ENCODE measurements around the gene SLC43A3. TPM values are rescaled to one million over a fixed set of nuclear protein-coding genes. Genes with fewer than 3 reads are reported as not detected.
A peak's percentile ranks its signal among the peaks of the same experiment; 100 is the strongest.

Gene SLC43A3
- polyA plus RNA-seq, 1 donor, result 27.2 TPM

DNA sequence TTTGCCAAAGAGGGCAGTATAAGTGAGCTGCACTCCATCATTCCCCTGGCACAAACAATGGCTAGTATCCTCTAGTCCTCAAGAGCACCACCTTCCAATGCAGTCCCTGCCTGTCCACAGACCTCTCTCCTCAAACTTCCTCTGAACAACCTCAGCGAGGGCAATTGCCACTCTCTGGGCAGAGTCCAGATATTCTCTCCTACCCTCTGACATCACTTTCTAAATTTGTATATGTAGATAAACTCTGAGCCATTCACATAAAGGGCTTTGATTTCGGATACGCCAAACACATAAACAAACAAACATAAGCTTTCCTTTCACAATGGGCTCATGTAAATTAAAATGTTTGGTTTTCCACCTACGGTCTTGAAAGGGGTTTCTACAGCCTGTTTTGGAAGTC is 3.0 kb upstream of the SLC43A3 start:
- no peak for DNase-seq

GRCh38 chr11:57428643-57429042 is 1.7 kb upstream of the SLC43A3 start:
- no peak for DNase-seq

DNA sequence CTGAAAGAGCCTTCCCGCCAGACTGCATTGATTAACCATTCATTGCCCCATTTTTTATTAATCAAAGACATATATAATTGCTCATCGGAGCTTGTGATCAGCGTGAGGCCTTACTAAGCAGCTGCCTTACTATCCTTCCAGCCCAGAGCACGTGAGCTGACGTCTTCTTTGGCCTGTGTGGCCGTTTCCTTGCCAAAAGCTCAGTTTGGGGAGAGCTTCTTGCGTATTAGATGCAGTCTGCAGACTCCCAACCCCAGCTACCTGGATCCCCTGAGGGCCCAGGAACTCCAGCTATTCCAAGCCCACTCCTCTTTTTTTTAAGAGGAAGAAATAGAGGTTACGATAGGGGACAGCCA is 784 bp upstream of the SLC43A3 start:
- DNase-seq, result no peak

DNA sequence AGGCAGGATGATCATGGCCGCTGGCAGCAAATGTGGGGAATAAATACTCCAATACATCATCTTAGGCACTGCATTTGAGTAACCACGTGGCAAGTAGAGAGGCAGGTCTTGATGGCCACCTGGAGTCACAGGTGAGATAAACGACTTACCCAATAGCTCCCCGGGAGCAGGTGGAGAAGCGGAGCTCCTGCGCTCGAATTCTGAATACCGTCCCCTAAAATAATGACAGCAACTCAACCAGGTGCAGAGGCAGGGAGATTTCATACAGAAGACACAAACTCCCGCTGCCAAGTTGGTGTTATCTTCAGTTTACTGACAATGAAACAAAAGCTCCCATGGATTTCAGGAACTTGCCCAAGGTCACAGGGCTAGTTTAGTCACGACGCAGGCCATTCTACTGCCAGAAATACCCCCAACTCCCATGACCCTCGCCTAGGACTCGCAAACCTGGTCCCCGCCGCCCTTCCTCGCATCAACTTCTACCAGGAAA is 437 bp downstream of the SLC43A3 start:
- peak; percentile 8 for DNase-seq

DNA sequence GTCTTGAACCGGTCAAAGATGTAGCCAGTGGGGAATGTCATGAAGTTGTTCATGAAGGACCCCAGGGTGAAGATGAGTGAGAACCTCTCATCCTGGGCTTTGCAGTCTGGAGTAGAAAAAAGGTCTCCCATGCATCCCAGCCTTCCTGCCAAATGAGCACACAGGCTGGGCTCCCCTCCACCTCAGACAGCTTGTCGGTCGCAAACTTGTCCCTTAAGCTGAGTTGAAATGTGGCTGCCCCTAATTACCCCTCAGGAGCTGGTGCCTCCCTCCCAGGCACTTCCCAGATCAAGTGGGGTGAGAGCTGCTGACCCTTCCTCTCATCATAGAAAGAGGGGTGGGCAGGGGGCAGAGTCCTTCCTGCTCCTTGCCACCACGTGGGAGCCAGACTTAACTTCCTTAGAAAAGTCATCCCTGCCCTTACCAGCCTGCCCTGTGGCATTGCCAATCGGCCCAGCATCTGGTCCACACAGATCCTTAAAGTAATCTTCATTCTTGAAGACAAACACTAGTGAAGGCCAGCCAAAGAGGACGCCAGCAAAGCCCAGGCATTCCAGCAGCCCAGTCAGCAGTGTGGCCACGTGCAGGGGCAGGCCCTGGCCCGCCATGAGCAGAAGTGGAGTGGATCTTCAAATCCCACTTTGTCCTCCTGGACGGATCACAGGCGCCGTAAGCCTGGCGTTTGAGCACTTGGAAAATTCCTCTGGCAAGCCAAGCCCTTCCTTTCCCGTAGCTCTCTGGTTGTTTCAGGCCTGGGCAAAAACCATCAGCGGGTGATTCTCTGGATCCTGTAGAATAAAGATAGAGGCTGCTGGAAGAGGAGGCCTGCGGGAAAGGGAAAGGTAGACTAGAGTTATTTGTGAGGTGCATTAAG is 1.1 kb downstream of the SLC43A3 start:
- no peak for DNase-seq

- peak; percentile 12 for DNase-seq
Observed at GRCh38 chr11:57424792-57425564, 1.9 kb downstream of the SLC43A3 start.

DNA sequence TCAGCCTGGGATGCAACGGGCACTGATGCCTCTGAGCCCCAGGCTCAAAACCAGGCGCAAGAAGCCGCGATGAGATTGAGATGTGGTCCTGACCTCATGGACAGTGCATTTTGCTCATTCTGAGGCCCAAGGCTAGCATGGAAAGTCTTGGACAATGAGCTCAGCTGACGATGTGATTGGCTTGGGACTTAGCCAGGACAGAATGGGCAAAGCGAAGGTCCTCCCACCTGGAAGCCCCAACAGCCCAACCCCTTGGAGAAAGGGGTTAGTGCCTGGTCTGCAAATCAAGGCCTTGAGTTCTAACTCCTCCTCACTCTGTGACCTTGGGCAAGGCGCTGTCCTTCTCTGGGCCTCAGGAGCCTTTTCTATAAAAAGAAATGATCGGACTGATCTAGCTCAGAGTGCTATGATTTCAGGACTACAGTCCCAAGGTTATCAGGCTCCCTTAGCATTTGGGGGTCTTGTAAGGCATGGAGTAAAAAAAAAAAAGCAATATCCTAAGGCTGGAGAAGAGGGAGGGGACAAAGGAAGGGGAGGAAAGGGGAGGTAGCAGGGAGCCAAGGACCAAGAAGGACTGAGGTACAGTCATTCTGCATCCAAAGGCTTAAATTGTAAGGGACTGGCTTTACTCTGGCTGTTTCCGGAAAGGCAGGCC is 2.7 kb downstream of the SLC43A3 start:
- no peak for DNase-seq

DNA sequence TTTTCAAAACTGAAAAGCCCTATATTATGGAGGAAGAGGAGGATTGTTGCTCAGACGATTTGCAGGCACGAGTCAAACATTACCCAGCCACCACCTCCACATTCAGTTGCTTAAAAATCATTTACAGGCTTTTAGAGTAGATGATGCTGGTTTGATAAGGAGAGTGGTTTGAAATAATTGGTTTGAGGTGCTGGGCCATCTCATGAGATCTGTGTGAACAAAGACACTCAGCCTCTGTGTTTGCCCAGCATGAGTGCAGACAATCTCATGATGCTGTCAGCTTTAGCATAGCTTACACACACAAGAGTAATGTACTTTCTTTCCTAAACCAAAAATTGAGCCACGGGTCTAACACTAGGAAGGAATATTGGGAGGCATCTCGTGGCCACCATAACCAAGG is 4.3 kb downstream of the SLC43A3 start:
- DNase-seq, result no peak

- DNase-seq, result no peak
Observed at GRCh38 chr11:57421805-57422204, 5.1 kb downstream of the SLC43A3 start.

- DNase-seq, result no peak
Observed at GRCh38 chr11:57421066-57421465, 5.9 kb downstream of the SLC43A3 start.

- DNase-seq, result no peak
Observed at GRCh38 chr11:57419146-57419545, 7.8 kb downstream of the SLC43A3 start.

DNA sequence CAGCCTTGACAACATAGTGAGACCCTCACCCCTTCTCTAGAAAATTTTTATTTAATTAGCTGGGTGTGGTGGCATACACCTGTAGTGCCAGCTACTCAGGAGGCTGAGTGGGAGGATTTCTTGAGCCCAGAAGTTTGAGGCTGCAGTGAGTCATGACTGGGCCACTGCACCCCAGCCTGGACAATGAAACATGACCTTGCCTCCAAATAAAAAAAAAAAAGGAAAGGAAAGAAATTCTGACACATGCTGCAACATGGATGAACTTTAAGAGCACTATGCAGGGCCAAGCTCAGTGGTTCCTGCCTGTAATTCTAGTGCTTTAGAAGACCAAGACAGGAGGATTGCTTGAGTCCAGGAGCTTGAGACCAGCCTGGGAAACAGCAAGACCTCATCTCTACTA is 8.8 kb downstream of the SLC43A3 start:
- DNase-seq, result no peak

- DNase-seq, result no peak
Observed at GRCh38 chr11:57417056-57417455, 9.9 kb downstream of the SLC43A3 start.

- no peak for DNase-seq
Observed at GRCh38 chr11:57416436-57416835, 10.5 kb downstream of the SLC43A3 start.

GRCh38 chr11:57414612-57415212 is 12.2 kb downstream of the SLC43A3 start:
- no peak for DNase-seq

DNA sequence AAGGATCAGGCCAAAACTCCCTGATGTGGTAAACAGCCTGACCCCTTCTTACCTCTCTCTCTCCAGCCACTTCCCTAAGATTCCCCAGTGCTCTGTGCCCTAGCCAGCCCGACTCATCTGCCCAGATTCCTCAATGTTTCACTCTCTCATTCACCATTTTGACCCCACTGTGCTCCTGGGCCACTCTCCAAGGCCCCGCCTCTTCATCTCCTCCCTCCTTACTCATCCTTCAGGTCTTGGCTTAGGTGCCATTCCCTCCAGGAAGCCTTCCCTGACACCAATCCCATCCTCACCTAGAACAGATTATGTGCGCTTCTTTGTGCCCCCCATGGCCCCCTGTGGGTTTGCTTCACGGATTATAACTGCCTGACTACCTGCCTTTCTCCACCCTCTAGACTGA is 13.2 kb downstream of the SLC43A3 start:
- no peak for DNase-seq

- DNase-seq, result no peak
Observed at GRCh38 chr11:57410287-57410686, 16.6 kb downstream of the SLC43A3 start.

GRCh38 chr11:57409321-57410100 is 17.4 kb downstream of the SLC43A3 start:
- no peak for DNase-seq

DNA sequence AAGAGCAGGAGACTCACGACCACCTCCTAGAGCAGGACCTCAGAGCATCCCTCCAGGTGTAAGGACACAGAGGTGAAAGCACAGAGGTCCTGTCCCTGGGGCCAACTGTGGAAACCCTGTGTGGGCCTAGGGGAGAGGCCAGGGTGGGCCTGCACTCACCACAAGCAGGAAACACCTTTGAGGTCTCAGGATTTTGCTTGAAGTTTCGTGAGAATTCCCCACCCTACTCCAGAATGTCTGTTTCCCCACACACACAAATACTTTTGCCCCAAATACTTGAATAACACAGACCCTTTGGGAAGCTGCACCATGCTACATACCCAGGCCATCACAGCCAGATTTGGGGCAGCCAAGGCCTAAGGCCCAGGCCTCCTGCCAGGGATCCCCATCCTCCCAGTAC is 18.1 kb downstream of the SLC43A3 start:
- DNase-seq, result no peak

DNA sequence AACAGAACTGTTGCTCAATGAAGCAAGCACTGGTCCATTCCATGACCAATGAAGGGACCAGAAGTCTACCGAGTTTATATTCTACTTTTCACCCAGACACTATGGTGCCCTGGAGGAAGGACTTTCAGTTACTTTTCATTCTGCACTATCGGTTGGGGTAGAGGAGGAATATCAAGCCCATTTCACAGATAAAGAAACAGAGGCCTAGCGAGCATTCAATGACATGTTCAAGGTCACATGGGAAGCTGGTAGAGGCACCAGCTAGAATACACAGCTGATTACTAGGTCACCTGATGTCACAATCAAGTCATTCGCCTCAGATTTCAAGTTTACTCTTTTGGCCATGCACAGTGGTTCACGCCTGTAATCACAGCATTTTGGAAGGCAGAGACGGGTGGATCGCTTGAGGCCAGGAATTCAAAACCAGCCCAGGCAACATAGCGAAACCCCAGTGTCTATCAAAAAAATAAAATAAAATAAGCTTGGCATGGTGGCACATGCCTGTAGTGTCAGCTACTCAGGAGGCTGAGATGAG is 18.9 kb downstream of the SLC43A3 start:
- DNase-seq, result no peak

Data from left kidney (tissue), 2 donors.